HepG2 (cell line): ENCODE data around the gene NFE2. TPM values are rescaled to one million over a fixed set of nuclear protein-coding genes. Genes with fewer than 3 reads are reported as not detected.

Experiments
- ARID2 ChIP-seq: sonication (generic); formaldehyde crosslinking; IDR thresholded peaks from 2 replicates; pipeline ENCODE4 v1.8.1; 2022; ENCODE audit warnings: mild to moderate bottlenecking, missing genetic modification reagents, borderline replicate concordance
- ASH2L ChIP-seq: fragments of 300-600, 200-600 bp; sonication (generic); IDR thresholded peaks from 2 replicates; pipeline ENCODE4 v1.7.0; 2017; ENCODE audit warnings: low read depth, mild to moderate bottlenecking, moderate library complexity, mixed read lengths, low read length; ENCODE audit not compliant: insufficient read length
- BCL6 ChIP-seq: IDR thresholded peaks from 2 replicates; pipeline ENCODE4 v1.6.1; 2016; ENCODE audit warnings: missing genetic modification reagents, missing compliant biosample characterization
- ELF1 ChIP-seq: sonication (generic); formaldehyde crosslinking; IDR thresholded peaks from 2 replicates; pipeline ENCODE4 v1.4.0; 2020; ENCODE audit warnings: missing genetic modification reagents
- ERF ChIP-seq: IDR thresholded peaks from 2 replicates; pipeline ENCODE4 v1.6.1; 2018; ENCODE audit warnings: missing biosample characterization, missing genetic modification reagents
- ETV5 ChIP-seq: IDR thresholded peaks from 2 replicates; pipeline ENCODE4 v1.6.1; 2018; ENCODE audit warnings: missing biosample characterization, missing genetic modification reagents, inconsistent platforms, borderline replicate concordance
- GZF1 ChIP-seq: sonication (generic); formaldehyde crosslinking; IDR thresholded peaks from 2 replicates; pipeline ENCODE4 v1.5.1; 2020; ENCODE audit warnings: mild to moderate bottlenecking, missing genetic modification reagents
- HMGA1 ChIP-seq: sonication (generic); formaldehyde crosslinking; conservative IDR thresholded peaks from 2 replicates; pipeline ENCODE4 v1.4.0; 2020; ENCODE audit warnings: missing genetic modification reagents
- KMT2B ChIP-seq: IDR thresholded peaks from 2 replicates; pipeline ENCODE4 v1.6.1; 2016; ENCODE audit warnings: missing genetic modification reagents, missing compliant biosample characterization
- MIXL1 ChIP-seq: IDR thresholded peaks from 2 replicates; pipeline ENCODE4 v1.6.1; 2016
- MTA3 ChIP-seq: sonication (generic); formaldehyde crosslinking; IDR thresholded peaks from 2 replicates; pipeline ENCODE4 v1.4.0; 2020; ENCODE audit warnings: missing genetic modification reagents
- PITX1 ChIP-seq: sonication (generic); formaldehyde crosslinking; IDR thresholded peaks from 2 replicates; pipeline ENCODE4 v1.5.1; 2020; ENCODE audit warnings: mild to moderate bottlenecking, missing genetic modification reagents
- POLR2AphosphoS2 ChIP-seq: IDR thresholded peaks from 2 replicates; pipeline ENCODE4 v1.6.1; 2011; ENCODE audit warnings: low read depth, low read length, improper control_type of control experiment
- RAD21 ChIP-seq: fragments of 450-650 bp; formaldehyde crosslinking; IDR thresholded peaks from 2 replicates; pipeline ENCODE4 v1.5.0; 2020; ENCODE audit warnings: mild to moderate bottlenecking
- RARA ChIP-seq: IDR thresholded peaks from 2 replicates; pipeline ENCODE4 v1.6.1; 2016; ENCODE audit warnings: missing genetic modification reagents, missing compliant biosample characterization
- SRSF1 ChIP-seq: fragments of 200-400 bp; formaldehyde crosslinking; optimal IDR thresholded peaks from 2 replicates; pipeline ENCODE3; 2017; ENCODE audit warnings: mild to moderate bottlenecking, low read depth, low read length, moderate library complexity
- SRY ChIP-seq: sonication (generic); formaldehyde crosslinking; IDR thresholded peaks from 2 replicates; pipeline ENCODE4 v1.8.0; 2022; ENCODE audit warnings: mild to moderate bottlenecking, missing genetic modification reagents
- SSRP1 ChIP-seq: IDR thresholded peaks from 2 replicates; pipeline ENCODE4 v1.6.1; 2016; ENCODE audit warnings: control low read depth
- ZNF484 ChIP-seq: sonication (generic); formaldehyde crosslinking; IDR thresholded peaks from 2 replicates; pipeline ENCODE4 v1.5.1; 2020; ENCODE audit warnings: mild to moderate bottlenecking, low read depth, missing genetic modification reagents, borderline replicate concordance
- ZNF556 ChIP-seq: sonication (generic); formaldehyde crosslinking; IDR thresholded peaks from 2 replicates; pipeline ENCODE4 v1.4.0; 2020; ENCODE audit warnings: mild to moderate bottlenecking, missing genetic modification reagents, borderline replicate concordance
- ZNF747 ChIP-seq: sonication (generic); formaldehyde crosslinking; IDR thresholded peaks from 2 replicates; pipeline ENCODE4 v1.8.1; 2023; ENCODE audit warnings: missing genetic modification reagents, mild to moderate bottlenecking, borderline replicate concordance
- ZNF839 ChIP-seq: sonication (generic); formaldehyde crosslinking; IDR thresholded peaks from 2 replicates; pipeline ENCODE4 v1.4.0; 2020; ENCODE audit warnings: missing genetic modification reagents, mild to moderate bottlenecking, borderline replicate concordance
- polyA plus RNA-seq, 8 experiments: library from polyadenylated mRNA; depleted of rRNA in 3 of 8; stranded (reverse) in 7 of 8; unstranded in 1 of 8; fragments of >200 nt; fragmentation: Illumina TruSeq in 4 of 8; extraction: Trizol in 4 of 8; gene quantifications; 2 replicates each; pipeline versions ENCODE4 v1.2.1 to v1.2.3, GENCODE V29; 2011 to 2016; ENCODE audit warnings: low read depth in 4 of 8, missing spikeins in 1 of 8, mixed read lengths in 1 of 8; ENCODE audit not compliant: insufficient read depth in 1 of 8
- total RNA-seq, 5 experiments: library from RNA; depleted of rRNA; stranded (reverse); fragments of >200 nt; fragmentation: Illumina TruSeq; extraction: Trizol; gene quantifications; 2 replicates each; pipeline ENCODE4 v1.2.3, GENCODE V29; 2016; ENCODE audit warnings: low read depth in 1 of 5
- TF ChIP-seq, protein P1 (sequence below): conservative IDR thresholded peaks from 2 replicates; pipeline ENCODE4 v1.6.1; 2018; ENCODE audit warnings: missing genetic modification reagents
- TF ChIP-seq, protein P2 (sequence below): sonication (generic); formaldehyde crosslinking; conservative IDR thresholded peaks from 2 replicates; pipeline ENCODE4 v1.4.0; 2020; ENCODE audit warnings: missing genetic modification reagents
- TF ChIP-seq, protein P3 (sequence below): IDR thresholded peaks from 2 replicates; pipeline ENCODE4 v1.6.1; 2016; ENCODE audit warnings: missing genetic modification reagents, missing compliant biosample characterization
- TF ChIP-seq, protein P4 (sequence below): fragments of 450-650 bp; IDR thresholded peaks from 2 replicates; pipeline ENCODE4 v1.6.1; 2017

Gene NFE2
- total and polyA plus RNA-seq, 2 of the 13 experiments (the other 11 are each of a cell fraction or from before 2014, with no cell fraction given), result 4.5 to 7.8 TPM

DNA sequence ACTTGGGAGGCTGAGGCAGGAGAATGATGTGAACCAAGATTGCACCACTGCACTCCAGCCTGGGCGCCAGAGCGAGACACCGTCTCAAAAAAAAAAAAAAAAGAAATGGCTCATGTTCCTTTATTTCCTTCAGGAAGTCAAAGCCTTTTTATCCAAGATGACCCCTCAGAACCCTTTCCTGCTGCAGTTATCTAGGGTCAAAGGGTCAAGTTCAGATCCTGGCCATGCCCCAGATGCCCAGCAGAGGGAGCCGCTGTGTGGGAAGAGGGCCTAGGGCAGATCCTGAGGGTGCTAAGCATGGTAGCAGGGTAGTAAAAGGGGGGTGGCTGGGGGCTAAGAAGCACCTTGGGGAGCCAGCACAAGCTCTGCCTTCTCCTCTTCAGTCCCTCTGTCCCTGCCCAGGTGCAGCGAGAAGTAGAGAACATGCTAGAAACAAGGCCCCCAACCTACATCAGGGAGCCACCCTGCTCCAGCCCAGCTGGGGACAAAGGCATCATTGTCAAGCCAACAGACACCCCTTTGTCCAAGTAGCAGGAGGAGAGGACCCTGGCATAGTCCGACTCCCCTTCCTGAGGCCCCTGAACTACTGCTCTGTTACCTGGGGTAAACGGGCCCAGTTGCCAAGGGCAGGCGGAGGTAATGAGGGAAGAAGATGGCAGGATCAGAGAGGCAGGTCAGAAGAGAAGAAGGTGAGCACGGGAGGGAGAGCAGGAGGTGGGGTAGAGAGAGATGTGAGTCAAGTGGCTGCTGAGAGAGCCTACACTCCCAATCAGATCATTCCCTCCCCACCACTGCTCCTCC is 6.5 kb downstream of the NFE2 start (continued):
- no peak for TF ChIP-seq ARID2 (CRISPR knock-in tag)
- peak; percentile 41; the same call in 1 of the 2 replicates for TF ChIP-seq ZNF747 (CRISPR knock-in tag)
- no peak for TF ChIP-seq GZF1 (CRISPR knock-in tag)
- TF ChIP-seq BCL6 (CRISPR knock-in tag), result peak; percentile 65
- peak; percentile 52; the same call in 1 of the 2 replicates for TF ChIP-seq MIXL1 (CRISPR knock-in tag)
- peak; percentile 63; the same call in 1 of the 2 replicates for TF ChIP-seq KMT2B (CRISPR knock-in tag)
- peak; percentile 84 for TF ChIP-seq RAD21 (CRISPR knock-in tag)
- no peak for TF ChIP-seq SRSF1
- peak; percentile 75 for TF ChIP-seq ASH2L
- 0 out of 2 replicates have a peak, but pooled peaks have one; percentile 63 for TF ChIP-seq ZNF556 (CRISPR knock-in tag)
- TF ChIP-seq ZNF839 (CRISPR knock-in tag), result no peak
- no peak for TF ChIP-seq POLR2AphosphoS2
- TF ChIP-seq, protein P1, sequence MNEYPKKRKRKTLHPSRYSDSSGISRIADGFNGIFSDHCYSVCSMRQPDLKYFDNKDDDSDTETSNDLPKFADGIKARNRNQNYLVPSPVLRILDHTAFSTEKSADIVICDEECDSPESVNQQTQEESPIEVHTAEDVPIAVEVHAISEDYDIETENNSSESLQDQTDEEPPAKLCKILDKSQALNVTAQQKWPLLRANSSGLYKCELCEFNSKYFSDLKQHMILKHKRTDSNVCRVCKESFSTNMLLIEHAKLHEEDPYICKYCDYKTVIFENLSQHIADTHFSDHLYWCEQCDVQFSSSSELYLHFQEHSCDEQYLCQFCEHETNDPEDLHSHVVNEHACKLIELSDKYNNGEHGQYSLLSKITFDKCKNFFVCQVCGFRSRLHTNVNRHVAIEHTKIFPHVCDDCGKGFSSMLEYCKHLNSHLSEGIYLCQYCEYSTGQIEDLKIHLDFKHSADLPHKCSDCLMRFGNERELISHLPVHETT (CRISPR knock-in tag), result no peak
- TF ChIP-seq, protein P2, sequence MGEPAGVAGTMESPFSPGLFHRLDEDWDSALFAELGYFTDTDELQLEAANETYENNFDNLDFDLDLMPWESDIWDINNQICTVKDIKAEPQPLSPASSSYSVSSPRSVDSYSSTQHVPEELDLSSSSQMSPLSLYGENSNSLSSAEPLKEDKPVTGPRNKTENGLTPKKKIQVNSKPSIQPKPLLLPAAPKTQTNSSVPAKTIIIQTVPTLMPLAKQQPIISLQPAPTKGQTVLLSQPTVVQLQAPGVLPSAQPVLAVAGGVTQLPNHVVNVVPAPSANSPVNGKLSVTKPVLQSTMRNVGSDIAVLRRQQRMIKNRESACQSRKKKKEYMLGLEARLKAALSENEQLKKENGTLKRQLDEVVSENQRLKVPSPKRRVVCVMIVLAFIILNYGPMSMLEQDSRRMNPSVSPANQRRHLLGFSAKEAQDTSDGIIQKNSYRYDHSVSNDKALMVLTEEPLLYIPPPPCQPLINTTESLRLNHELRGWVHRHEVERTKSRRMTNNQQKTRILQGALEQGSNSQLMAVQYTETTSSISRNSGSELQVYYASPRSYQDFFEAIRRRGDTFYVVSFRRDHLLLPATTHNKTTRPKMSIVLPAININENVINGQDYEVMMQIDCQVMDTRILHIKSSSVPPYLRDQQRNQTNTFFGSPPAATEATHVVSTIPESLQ, result 0 out of 2 replicates have a peak, but pooled peaks have one; percentile 49
- TF ChIP-seq RARA (CRISPR knock-in tag), result peak; percentile 98
- TF ChIP-seq MTA3 (CRISPR knock-in tag), result no peak
- TF ChIP-seq PITX1 (CRISPR knock-in tag), result peak; percentile 71
- no peak for TF ChIP-seq SRY (CRISPR knock-in tag)
- peak; percentile 47; the same call in 1 of the 2 replicates for TF ChIP-seq ETV5 (CRISPR knock-in tag)
- TF ChIP-seq, protein P3, sequence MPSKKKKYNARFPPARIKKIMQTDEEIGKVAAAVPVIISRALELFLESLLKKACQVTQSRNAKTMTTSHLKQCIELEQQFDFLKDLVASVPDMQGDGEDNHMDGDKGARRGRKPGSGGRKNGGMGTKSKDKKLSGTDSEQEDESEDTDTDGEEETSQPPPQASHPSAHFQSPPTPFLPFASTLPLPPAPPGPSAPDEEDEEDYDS (CRISPR knock-in tag), result no peak
- TF ChIP-seq ELF1, result 0 out of 2 replicates have a peak, but pooled peaks have one; percentile 41
- no peak for TF ChIP-seq HMGA1 (CRISPR knock-in tag)
- TF ChIP-seq, protein P4, sequence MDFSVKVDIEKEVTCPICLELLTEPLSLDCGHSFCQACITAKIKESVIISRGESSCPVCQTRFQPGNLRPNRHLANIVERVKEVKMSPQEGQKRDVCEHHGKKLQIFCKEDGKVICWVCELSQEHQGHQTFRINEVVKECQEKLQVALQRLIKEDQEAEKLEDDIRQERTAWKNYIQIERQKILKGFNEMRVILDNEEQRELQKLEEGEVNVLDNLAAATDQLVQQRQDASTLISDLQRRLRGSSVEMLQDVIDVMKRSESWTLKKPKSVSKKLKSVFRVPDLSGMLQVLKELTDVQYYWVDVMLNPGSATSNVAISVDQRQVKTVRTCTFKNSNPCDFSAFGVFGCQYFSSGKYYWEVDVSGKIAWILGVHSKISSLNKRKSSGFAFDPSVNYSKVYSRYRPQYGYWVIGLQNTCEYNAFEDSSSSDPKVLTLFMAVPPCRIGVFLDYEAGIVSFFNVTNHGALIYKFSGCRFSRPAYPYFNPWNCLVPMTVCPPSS, result no peak
- TF ChIP-seq ZNF484 (CRISPR knock-in tag), result no peak
- 0 out of 2 replicates have a peak, but pooled peaks have one; percentile 71 for TF ChIP-seq SSRP1 (CRISPR knock-in tag)
- peak; percentile 61 for TF ChIP-seq ERF (CRISPR knock-in tag)
